Measurements from ENCODE around the gene CARD16. TPM values are rescaled to one million over a fixed set of nuclear protein-coding genes. Genes with fewer than 3 reads are reported as not detected.

The CARD16 gene
- 0.39 and 0.76 TPM in 2 replicates for total RNA-seq

GRCh38 chr11:105044557-105045524 is at the start of gene CARD16:
Gene CARD16, minus strand, starts transcription at chr11:105045335. Its CDS starts 38 bp downstream, at chr11:105045297.

GRCh38 chr11:105034813-105035620 is 10.1 kb downstream of the CARD16 start, which contains the start of gene CASP1:
Gene CASP1, minus strand, starts transcription at chr11:105035144. Its CDS starts 31 bp downstream, at chr11:105035113.

GRCh38 chr11:105023003-105023402 is 22.1 kb downstream of the CARD16 start, which contains the start of gene CASP5:
Gene CASP5, minus strand, starts transcription at chr11:105023168. Its CDS starts 32 bp downstream, at chr11:105023136.

Other genes starting within 250 kb of the CARD16 start
- gene CASP12, start 146.9 kb downstream of the CARD16 start, total RNA-seq = 0.22 TPM in 1 of 2 replicates, not detected in the other
- 171 and 372 TPM in 2 replicates for gene CASP4, start 76.8 kb downstream of the CARD16 start, total RNA-seq
- 0.22 TPM in 1 of 2 replicates, not detected in the other for gene CASP5, start 22.2 kb downstream of the CARD16 start, total RNA-seq
- gene CASP1, start 10.2 kb downstream of the CARD16 start, total RNA-seq = 15.8 and 19.9 TPM in 2 replicates
- not detected in 2 replicates for gene CARD18, start 94.4 kb upstream of the CARD16 start, total RNA-seq